Esophagus muscularis mucosa (tissue), 4 donors: Measurements from ENCODE around the gene POM121L2. TPM values are rescaled to one million over a fixed set of nuclear protein-coding genes. Genes with fewer than 3 reads are reported as not detected.

Experiments
- DNase-seq: peaks from one replicate; pipeline ENCODE4 v3.0.0-alpha.2; 2017; ENCODE audit errors: extremely low spot score
- H3K27ac ChIP-seq, 4 donors: fragments of 200-600 bp; sonication (generic); replicated peaks in 1 of 4; 1 replicate in 3 of 4; 2 replicates in 1 of 4; pipeline ENCODE4 v1.5.1; 2016 to 2019; ENCODE audit warnings: mild to moderate bottlenecking in 1 of 4
- H3K27me3 ChIP-seq, 4 donors: fragments of 200-600 bp; sonication (generic); one replicate each; pipeline versions ENCODE4 v1.5.1 to v1.6.0; 2016 to 2019
- H3K36me3 ChIP-seq, 4 donors: fragments of 200-600 bp; sonication (generic); one replicate each; pipeline ENCODE4 v1.5.1; 2016 to 2019
- H3K4me1 ChIP-seq, 4 donors: fragments of 200-600 bp; sonication (generic); one replicate each; pipeline ENCODE4 v1.5.1; 2016 to 2019
- H3K4me3 ChIP-seq, 4 donors: fragments of 200-600 bp; sonication (generic); 1 replicate in 2 of 4; 2 replicates in 2 of 4; pipeline ENCODE4 v1.5.1; 2016 to 2019; ENCODE audit warnings: mild to moderate bottlenecking in 4 of 4, moderate library complexity in 1 of 4
- H3K9me3 ChIP-seq, 4 donors: fragments of 200-600 bp; sonication (generic); 1 replicate in 3 of 4; 2 replicates in 1 of 4; pipeline ENCODE4 v1.5.1; 2016 to 2019
- CTCF ChIP-seq, 3 experiments: fragments of 200-600 bp in 2 of 3; fragments of 450-650 bp in 1 of 3; sonication (generic) in 2 of 3; IDR thresholded peaks; one replicate each; pipeline ENCODE4 v1.5.1; 2017 to 2019; ENCODE audit warnings: antibody characterized with exemption in 3 of 3, mild to moderate bottlenecking in 2 of 3, moderate library complexity in 1 of 3
- EP300 ChIP-seq: sonication (generic); formaldehyde crosslinking; IDR thresholded peaks from one replicate; pipeline ENCODE4 v1.6.1; 2017; ENCODE audit warnings: antibody characterized with exemption
- POLR2A ChIP-seq: fragments of 450-650 bp; IDR thresholded peaks from one replicate; pipeline ENCODE4 v1.6.1; 2017; ENCODE audit warnings: antibody characterized with exemption, moderate library complexity, mild to moderate bottlenecking, low read depth
- POLR2AphosphoS5 ChIP-seq, 2 donors: sonication (generic); formaldehyde crosslinking; IDR thresholded peaks; one replicate each; pipeline ENCODE4 v1.6.1; 2017; ENCODE audit warnings: antibody characterized with exemption in 2 of 2
- WGBS: methylation state at CpG from one replicate; pipeline ENCODE4 v1.1.5; 2018; 5-methylcytosine and 5-hydroxymethylcytosine counted together
- intact Hi-C: fragments of 100-400 bp; cut with DNase I; formaldehyde crosslinking; loops from one replicate; pipeline ENCODE4 v1.15.1; 2023
- total RNA-seq, 4 donors: library from RNA; depleted of rRNA; stranded (reverse); fragments of >200 nt; gene quantifications; one replicate each; pipeline versions ENCODE4 v1.1.0 to v1.2.1, GENCODE V29; 2016

Gene POM121L2
- total RNA-seq, 4 donors from 2014 or later: not detected

- Histone ChIP-seq H3K9me3 (peaks cover 0 to 12% (median 0%) of the 10 kb centered on the region in 4 donors), H3K27me3 (peaks cover 0 to 100% (median 77%) of the 10 kb centered on the region in 4 donors), H3K27ac (no peak overlapping the region), H3K4me1 (peaks cover 0 to 3% (median 0%) of the 10 kb centered on the region in 4 donors), H3K4me3 (no peak overlapping the region), H3K36me3 (no peaks in the 10 kb centered on the region)
- 5% methylated on average over 24 of the region's 25 CpGs for WGBS
- DNase-seq: no peak
- intact Hi-C loops: no loop called here
- TF ChIP-seq EP300 (no peak), CTCF (IDR thresholded peaks at IDR 0.05) (no peak), POLR2A (no peak), POLR2AphosphoS5 (IDR thresholded peaks at IDR 0.05) (no peak)
Measured at GRCh38 chr6:27290065-27290849, 21.8 kb downstream of the POM121L2 start.

- H3K27ac ChIP-seq: no peak overlapping the region
- peaks cover 0 to 3% (median 0%) of the 10 kb centered on the region in 4 donors for H3K4me1 ChIP-seq
- peaks cover 0 to 12% (median under 1%) of the 10 kb centered on the region in 4 donors for H3K9me3 ChIP-seq
- no peaks in the 10 kb centered on the region for H3K36me3 ChIP-seq
- DNase-seq: no peak
- WGBS: 2% methylated on average over 20 of the region's 33 CpGs
- intact Hi-C loops: no loop called here
- H3K4me3 ChIP-seq: no peak overlapping the region
- TF ChIP-seq POLR2A (no peak), POLR2AphosphoS5 (IDR thresholded peaks at IDR 0.05) (no peak), CTCF (IDR thresholded peaks at IDR 0.05) (no peak), EP300 (no peak)
- H3K27me3 ChIP-seq: peaks cover 0 to 100% (median 68%) of the 10 kb centered on the region in 4 donors
Measured at GRCh38 chr6:27288136-27289044, 23.7 kb downstream of the POM121L2 start.

GRCh38 chr6:27287751-27288135 lies 24.3 kb downstream of the POM121L2 start:
- intact Hi-C loops: no loop called here
- H3K27me3 ChIP-seq: peaks cover 0 to 100% (median 70%) of the 10 kb centered on the region in 4 donors
- no peaks in the 10 kb centered on the region for H3K36me3 ChIP-seq
- WGBS: 8% methylated on average over 8 of the region's 8 CpGs
- no peak for TF ChIP-seq POLR2A
- TF ChIP-seq CTCF (IDR thresholded peaks at IDR 0.05): no peak
- TF ChIP-seq EP300: no peak
- TF ChIP-seq POLR2AphosphoS5 (IDR thresholded peaks at IDR 0.05): no peak
- H3K4me1 ChIP-seq: peaks cover 0 to 3% (median 0%) of the 10 kb centered on the region in 4 donors
- H3K4me3 ChIP-seq: no peak overlapping the region
- DNase-seq: no peak
- H3K27ac ChIP-seq: no peak overlapping the region
- H3K9me3 ChIP-seq: peaks cover 0 to 12% (median 4%) of the 10 kb centered on the region in 4 donors

DNA sequence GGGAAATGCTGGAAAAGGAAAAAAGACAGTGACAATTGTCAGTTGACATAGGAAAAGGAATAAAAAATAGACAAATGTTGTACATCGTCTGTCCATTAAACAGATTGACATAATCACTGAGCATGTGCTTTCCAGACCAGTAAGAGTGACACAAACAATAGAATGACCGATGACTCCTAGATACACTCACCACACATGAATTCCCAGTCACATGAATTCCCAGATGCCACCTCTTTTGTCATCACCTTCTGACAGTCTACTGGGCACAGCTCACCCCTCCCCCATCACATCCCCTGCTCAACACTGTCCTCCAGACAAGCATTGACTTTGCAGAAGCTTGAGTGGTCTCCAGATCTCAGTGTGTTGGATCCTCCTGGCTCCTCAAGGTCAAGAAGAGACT lies 25.9 kb downstream of the POM121L2 start:
- peaks cover 0 to 99% (median 72%) of the 10 kb centered on the region in 4 donors for H3K27me3 ChIP-seq
- peaks cover 0 to 10% (median 4%) of the 10 kb centered on the region in 4 donors for H3K9me3 ChIP-seq
- DNase-seq: no peak
- no peak overlapping the region for H3K4me3 ChIP-seq
- H3K4me1 ChIP-seq: peaks cover 0 to 3% (median 0%) of the 10 kb centered on the region in 4 donors
- no peak for TF ChIP-seq CTCF (IDR thresholded peaks at IDR 0.05)
- no peak for TF ChIP-seq EP300
- no peak for TF ChIP-seq POLR2A
- no peak for TF ChIP-seq POLR2AphosphoS5 (IDR thresholded peaks at IDR 0.05)
- H3K36me3 ChIP-seq: no peaks in the 10 kb centered on the region
- 86% methylated on average over 2 of the region's 2 CpGs for WGBS
- intact Hi-C loops: no loop called here
- no peak overlapping the region for H3K27ac ChIP-seq
